Ureter (tissue), 1 donor: Measurements from ENCODE around the gene TRIM44. TPM values are rescaled to one million over a fixed set of nuclear protein-coding genes. Genes with fewer than 3 reads are reported as not detected.

Experiments used
- DNase-seq: peaks from one replicate; pipeline ENCODE4 v3.0.0-alpha.2; 2020; ENCODE audit warnings: low spot score
- total RNA-seq: library from RNA; stranded (reverse); gene quantifications from one replicate; pipeline ENCODE4 v1.2.4, GENCODE V29; 2023
- donor health status: DM: yes; HTN: yes; CAD: no.

The TRIM44 gene
- total RNA-seq, 1 donor from 2014 or later: 93.6 TPM

DNA sequence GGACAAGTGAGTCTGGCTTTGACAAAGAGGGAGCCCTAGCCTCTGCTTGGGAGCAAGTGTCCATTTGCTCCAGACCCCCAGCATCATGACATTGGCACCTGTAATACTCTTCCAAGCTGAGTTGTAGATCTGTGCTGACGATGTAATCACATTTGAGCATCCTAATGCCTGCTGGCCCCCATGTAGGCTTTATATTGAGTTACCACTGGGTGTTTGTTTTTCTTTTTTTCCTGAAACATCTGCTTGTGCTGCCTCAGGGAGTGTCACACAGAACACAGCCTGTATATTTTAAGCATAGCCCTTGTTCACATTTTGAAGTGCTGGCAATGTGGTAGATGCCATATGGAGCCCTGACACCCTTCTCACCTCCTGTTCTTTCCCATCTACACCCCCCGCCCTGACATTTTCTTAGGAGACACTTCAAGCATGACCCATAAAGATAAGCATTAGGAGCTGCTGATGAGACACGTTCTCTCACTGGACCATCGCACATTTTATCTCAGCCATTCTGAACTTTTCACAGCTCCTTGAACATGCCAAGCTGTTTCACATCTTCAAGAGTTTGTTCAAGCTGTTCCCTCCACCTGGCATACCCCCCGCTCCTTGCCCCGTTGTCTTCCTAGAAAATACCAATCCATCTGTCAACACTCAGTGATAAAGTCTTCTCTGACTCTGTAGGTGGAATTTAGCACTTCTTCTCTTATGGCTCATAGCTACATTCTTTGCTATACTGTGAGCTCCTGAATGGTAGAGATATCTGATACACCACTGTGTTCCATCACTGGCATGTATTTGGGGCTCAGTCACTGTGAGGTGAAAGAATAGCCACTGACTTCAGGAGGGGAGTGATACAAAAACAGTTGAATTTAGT lies 128.7 kb downstream of the TRIM44 start:
- no peak for DNase-seq

DNA sequence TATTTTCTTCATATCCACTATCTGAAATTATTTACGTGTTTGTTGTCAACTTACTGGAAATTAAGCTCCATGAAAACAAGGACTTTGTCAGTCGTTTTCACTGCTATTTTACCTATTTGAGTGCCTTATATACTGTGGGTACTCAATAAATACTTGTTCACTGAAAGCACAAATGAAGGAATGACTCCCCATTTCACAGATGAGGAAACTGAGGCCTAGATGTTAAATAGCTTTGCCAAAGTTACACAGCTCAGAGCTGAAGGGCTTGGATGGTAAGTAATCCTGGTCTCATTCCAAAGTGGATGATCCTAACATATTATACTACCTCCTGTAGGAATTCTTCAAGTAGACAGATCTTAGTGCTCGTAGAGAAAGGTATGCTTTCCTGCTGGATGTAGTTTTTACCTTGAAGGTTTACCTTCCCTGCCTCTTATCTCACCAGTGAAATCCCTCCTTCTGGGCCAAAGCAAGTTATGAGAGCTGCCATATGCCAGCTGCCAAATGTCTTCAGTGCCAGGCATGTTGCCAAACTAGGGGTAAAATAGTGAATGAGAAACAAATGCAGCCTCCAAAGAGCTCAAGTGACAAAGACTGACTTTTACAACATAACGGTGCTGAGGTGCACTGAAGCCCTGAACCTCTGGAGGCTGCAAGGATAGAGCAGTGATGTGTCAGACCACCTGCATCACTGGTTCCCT lies 129.7 kb downstream of the TRIM44 start:
- no peak for DNase-seq

- no peak for DNase-seq
Measured at GRCh38 chr11:35792846-35793192, 130.2 kb downstream of the TRIM44 start.

DNA sequence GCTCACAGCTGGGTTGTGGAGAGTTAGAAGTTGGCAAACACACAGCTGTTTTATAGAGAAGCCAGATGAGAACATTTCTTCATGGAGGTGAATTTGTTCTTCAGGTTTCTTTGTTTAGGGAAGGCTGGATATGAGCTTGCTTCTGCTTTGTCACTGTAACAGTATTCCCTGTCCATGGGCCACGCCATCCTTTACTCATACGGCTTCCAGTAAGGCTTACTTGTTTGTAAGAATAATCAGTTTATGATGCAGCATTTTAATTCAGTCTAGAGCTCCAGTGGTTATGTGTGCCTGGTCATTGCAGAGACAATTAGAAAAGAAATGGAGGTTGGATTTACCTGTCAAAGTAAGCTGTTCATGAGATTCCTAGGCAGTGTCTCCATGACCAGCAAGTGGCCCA lies 131.8 kb downstream of the TRIM44 start:
- no peak for DNase-seq

GRCh38 chr11:35794850-35795249 lies 132.3 kb downstream of the TRIM44 start:
- no peak for DNase-seq

DNA sequence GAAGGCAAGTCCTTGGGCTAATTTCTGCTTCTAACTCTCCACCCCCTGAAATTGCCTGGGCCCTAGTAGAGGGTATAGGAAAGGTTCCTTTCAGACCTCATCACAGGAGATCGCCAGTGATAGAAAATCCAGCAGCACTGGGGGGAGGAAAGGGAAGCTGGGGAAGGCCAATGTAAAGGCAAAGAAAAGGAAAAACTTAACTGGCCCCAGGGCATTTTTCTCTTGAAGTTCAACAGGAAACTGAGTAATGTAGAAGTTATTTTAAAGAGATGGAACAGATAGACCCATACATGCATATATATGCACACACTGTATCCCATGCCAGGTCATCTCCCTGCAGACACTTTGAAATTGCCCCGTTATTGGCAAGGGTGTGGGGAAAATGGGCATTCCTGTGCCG lies 134.0 kb downstream of the TRIM44 start:
- no peak for DNase-seq

GRCh38 chr11:35798423-35798822 lies 135.8 kb downstream of the TRIM44 start:
- no peak for DNase-seq

GRCh38 chr11:35798983-35799382 lies 136.4 kb downstream of the TRIM44 start:
- no peak for DNase-seq

GRCh38 chr11:35799655-35800054 lies 137.1 kb downstream of the TRIM44 start:
- DNase-seq: no peak

GRCh38 chr11:35800970-35801953 lies 138.7 kb downstream of the TRIM44 start:
- no peak for DNase-seq

- no peak for DNase-seq
Measured at GRCh38 chr11:35802221-35802620, 139.6 kb downstream of the TRIM44 start.

DNA sequence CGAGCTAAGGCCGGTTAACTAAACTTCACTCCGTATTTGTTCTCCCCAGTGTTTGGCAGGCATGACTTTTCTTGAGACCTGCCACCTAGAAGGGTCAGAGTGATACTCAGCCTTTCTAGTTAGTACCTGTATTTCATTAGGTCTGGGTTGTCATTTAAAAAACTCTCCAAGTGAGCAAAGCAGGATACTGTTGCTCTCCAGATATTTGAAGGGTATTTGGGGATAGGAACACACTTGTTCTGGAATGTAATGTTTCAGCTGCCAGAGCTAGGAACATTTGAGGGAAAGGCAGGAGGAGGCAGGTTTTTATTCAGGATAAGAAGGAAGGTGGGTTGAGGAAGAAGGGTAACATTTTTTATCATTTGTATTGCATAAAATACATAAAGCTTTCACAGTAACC lies 140.1 kb downstream of the TRIM44 start:
- DNase-seq: no peak

DNA sequence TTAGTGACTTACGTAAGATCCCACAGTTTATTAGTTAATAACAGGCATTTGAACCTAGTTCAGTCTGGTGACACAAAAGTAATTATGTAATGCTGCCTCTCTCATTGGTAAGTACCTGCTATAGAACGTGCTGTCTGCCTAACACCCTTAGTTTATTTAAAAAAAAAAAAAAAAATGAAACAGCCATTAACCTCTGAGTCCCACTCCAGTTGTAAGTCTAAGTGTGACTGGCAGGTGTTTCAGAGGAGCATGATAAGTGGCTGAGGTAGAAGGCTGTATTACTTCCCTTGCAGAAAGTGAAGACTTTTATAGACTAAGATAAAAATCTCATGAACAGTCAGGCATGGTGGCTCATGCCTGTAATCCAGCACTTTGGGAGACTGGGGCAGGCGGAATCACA lies 140.5 kb downstream of the TRIM44 start:
- DNase-seq: no peak

DNA sequence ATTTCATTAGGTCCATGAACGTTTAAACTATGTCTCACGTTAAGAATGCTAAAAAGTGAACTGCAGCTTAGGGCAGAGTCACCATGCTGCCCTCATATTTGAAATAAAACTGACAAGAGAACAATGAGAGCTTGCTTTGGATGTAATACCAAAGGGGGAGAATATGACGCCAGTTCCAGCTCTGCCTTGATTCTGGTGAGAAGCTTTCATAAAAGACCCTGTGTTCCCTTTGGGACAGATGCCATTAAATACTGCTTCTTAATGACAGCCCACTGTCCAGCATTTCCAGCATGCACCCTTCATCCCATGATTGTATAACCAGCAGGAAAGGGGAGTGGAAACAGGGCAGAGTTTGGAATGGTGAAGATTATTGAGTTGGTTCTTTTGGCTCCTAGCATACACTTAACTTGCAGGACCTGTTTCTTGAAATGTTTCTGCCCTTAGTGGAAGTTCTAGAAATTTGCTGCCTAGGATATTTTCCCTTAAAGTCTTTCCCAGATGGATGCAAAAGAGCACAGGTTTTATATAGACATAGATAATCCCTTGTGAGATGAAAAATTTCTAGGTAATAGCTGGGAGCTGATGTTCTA lies 142.0 kb downstream of the TRIM44 start:
- DNase-seq: no peak

- no peak for DNase-seq
Measured at GRCh38 chr11:35809561-35809960, 147.0 kb downstream of the TRIM44 start.

DNA sequence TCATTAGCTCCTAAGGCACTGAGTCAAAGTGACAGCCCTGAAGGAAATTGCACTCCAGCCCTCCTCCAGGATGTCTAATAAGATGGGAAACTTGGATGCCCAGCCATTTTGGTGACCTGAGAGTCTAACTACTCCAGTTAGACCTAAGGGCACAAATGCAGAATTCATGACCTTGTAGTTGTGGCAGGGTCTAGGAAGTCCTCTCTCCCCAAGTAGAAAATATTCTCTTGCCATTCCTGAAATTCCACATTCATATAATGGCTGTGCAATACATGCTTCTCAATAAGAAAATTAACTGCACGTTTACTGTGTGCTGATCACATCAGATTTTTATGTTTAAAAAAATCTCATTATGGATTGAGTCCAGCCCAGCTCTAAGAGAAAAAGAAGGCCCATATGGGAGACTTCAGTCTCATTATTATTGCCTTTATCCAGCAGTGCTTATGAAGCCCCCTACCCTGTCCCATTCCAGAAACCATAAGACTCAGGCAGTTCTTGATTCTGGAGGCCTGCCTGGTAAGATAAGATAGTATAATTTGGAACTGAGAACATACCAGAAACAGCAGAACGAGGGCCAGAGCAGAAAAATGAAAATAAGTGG lies 147.6 kb downstream of the TRIM44 start:
- no peak for DNase-seq

- no peak for DNase-seq
Measured at GRCh38 chr11:35811783-35812182, 149.2 kb downstream of the TRIM44 start.

DNA sequence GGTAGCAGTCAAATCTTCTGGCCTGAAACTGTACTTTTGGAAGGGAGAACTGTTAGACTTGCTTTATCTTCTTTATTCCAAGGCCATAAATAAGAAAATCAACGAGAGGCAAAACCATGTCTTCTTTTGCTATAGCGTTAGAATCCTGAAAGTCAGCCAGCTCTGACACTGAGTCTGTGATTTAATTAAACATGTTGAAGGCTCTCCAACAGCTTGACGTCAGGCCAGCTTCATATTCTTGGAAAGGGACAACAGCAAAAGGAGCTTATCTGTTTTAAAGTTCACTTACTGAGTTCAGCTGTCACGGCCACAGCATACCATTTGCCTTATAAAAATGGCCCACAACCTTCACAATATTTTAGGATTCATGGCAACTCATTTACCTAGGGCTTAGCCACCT lies 150.3 kb downstream of the TRIM44 start:
- no peak for DNase-seq

- no peak for DNase-seq
Measured at GRCh38 chr11:35814081-35814695, 151.6 kb downstream of the TRIM44 start.

- no peak for DNase-seq
Measured at GRCh38 chr11:35814720-35815305, 152.2 kb downstream of the TRIM44 start.
